NCI-H2081 treated with DMSO at 0.1 percent for 48 hours (cell line): ENCODE measurements around the gene C2orf68.
"Not testable (repeated sequence)": the region's sequence is repeated elsewhere in the genome, so short reads cannot be mapped to it uniquely, and the experiment has no call there.

ENCODE experiments used
- DNase-seq: peaks from one replicate; lab custom pipeline; 2025; lab: John Stamatoyannopoulos, UW

C2orf68 gene, protein sequence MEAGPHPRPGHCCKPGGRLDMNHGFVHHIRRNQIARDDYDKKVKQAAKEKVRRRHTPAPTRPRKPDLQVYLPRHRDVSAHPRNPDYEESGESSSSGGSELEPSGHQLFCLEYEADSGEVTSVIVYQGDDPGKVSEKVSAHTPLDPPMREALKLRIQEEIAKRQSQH

DNA sequence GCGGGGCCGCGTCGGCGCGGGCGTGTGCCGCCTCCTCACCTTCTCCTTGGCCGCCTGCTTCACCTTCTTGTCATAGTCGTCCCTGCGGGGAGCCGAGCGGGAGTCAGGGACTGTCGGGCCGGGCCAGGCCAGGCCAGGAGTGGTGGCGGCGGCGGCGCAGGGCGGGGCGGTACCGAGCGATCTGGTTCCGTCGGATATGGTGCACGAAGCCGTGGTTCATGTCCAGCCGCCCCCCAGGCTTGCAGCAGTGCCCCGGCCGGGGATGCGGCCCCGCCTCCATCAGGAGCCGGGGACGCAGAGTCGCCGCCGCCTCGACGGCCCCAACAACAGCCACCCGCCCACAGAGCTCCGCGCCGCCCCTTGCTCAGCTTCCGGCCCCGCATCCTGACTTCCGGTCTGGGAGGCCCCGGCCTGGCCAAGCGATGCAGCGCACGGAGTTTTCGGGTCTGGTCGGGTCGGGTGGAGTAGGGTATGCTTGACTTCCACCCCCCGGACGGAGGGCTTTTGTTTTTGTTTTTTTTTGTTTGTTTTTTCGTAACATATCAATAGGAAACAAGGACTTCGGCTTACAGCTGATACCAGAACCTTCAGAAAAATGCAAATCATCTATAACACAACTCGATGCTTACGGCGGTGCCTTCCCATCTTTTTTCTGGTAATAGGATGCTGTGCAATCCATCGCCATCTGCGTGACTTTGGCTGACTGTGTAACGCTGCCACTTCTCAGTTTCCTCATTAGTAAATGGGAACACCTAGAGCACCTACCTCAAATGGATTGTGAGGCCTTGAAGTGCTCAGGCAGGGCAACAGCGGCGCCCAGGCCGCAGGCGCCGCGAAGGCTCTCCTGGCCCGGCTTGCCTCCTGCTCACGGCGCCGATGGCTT, at the start of gene C2orf68:
TSS of gene C2orf68 (minus strand) at position 362 of the 883 bp plus-strand sequence. CDS start at position 280, 82 bp downstream.
- peak; percentile 16 for DNase-seq

DNA sequence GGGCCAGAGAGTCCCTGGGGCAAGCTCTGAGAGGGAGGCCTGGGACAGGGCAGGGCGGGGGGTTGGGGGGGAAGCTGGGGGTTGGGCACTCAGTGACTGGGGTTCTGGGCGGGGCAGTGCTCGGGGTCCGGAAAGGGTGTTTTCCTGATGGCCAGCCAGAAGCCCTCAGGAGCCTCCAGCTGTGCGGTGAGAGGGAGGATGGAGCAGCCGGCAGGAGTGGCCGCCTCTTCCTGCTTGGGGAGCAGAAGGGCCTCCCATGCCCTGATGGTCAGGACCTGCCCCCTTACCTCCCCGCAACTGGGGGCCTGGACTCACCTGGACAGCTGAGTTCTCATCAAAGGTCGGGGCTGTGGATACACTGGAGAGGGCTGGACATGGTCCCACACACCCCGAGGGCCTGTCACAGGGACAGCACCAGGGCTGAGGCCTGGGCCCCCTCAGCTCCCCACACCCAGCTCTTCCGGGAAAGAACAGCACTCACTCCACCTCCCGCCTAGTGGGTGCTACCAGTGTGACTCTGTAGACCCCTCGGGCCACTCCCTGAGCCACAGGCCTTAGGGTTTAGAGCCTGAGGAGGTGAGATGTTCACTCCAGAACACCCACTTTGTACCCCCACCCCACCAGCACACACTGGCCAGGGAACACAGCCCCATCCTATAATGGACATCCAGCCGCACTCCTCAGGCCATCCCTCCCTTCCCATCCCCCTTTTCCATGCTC, 49.4 kb upstream of the C2orf68 start:
- DNase-seq: no peak

DNA sequence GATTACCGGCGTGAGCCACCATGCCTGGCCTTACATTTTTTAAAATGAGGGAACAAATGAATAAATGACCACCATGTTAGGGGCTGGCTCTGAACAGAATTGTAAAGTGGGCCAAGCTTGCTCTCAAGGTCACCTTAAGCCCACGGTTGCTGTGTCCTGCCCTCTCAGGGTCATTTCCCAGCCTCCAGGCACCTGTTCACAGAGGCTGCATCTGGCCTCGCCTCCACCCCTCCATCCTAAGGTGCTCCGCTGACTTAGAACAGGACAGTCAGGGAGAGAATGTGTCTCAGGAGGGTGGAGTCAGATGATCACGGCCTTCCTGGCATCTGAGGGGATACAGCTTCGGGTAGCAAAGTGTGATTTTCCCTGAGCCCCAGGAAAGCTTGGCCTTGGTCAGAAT, 48.9 kb upstream of the C2orf68 start:
- no peak for DNase-seq

DNA sequence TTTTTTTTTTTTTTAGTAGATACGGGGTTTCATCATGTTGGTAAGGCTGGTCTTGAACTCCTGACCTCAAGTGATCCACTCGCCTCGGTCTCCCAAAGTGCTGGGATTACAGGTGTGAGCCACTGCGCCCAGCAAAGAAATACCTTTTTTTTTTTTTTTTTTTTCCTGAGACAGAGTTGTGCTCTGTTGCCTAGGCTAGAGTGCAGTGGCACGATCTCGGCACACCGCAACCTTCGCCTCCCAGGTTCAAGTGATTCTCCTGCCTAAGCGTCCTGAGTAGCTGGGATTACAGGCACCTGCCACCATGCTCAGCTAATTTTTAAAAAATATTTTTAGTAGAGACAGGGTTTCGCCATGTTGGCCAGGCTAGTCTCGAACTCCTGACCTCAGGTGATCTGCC, 48.4 kb upstream of the C2orf68 start:
- not testable (repeated sequence) for DNase-seq

DNA sequence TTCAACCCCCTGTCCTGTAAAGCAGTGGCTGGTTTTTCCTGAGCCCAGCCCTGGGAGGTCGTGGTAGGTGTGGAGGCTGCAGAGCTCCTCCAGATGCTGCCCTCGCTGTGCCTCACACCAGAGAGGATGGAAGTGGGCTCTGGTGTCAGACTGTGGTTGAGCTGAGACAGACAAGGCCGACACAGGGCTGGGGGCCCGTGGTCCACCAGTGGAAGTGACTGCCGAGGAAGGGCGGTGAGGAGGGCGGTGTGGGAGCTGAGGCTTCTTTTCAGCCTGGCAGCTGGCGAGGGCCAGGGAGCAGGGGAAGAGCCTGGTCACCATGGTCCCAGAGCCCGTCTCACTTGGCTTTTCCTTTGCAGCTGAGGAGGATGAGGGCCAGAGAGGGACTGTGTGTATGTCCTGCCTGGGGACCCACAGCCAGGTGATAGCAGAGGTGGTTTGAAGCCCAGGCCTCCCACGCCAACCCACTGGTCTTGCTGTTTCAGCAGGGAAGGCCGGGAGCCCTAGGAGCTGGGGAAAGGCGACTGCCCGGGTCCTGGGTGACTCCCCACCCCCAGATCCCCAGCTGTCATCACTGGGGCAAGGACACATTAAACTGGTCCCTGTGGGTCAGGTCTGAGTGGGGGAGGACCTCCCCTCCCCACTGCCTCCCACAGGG, 47.6 kb upstream of the C2orf68 start:
- no peak for DNase-seq

DNA sequence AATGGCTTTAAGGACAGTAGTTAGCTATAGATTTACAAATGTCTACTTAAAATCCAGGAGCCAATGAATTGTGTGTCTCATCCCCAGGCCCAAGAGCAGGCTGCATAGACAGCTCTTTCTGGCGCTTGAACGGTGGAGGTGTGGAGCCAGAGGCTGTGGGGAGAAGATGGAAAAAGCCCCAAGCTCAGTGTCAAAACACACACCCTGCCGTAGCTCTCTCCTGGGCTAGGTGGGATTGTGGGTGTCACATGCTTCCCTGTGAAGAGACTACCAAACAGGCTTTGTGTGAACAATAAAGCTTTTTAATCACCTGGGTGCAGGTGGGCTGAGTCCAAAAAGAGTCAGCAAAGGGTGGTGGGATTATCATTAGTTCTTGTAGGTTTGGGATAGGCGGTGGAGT, 45.5 kb upstream of the C2orf68 start:
- not testable (repeated sequence) for DNase-seq

DNA sequence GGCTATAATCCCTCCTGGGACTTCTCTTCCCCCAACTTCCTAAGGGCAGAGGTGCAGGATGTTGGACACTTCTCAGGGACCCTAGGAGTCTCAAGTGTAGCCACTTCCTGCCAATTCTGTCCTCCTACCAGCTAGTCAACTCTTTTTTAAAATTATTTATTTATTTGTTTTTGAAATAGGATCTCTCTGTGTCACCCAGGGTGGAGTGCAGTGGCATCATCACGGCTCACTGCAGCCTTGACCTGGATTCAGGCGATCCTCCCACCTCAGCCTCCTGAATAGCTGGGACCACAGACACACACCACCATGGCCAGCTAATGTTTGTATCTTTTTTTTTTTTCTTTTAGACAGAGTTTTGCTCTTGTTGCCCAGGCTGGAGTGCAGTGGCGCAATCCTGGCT, 44.6 kb upstream of the C2orf68 start:
- DNase-seq: no peak

DNA sequence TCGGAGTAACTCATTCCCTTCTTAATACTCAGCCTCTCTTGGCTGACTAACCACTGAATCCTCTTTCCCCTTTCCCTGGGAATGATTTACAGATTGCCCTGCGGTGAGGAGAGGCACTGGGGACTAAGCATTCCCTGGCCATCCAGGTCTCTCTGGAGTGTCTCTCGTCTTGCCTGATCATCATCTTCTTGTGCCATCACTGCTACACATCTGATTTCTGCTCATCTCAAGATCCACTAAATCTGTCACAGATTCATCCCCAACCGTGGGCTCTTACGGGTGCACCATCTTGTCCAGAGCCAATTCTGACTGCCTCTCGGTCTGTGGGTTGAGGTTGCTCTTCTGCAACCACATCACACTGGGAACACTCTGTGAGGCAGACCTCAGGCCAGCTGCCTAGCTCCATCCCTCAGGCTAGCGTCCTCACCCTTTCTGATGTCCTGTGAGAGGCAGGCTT, 44.1 kb upstream of the C2orf68 start:
- no peak for DNase-seq

DNA sequence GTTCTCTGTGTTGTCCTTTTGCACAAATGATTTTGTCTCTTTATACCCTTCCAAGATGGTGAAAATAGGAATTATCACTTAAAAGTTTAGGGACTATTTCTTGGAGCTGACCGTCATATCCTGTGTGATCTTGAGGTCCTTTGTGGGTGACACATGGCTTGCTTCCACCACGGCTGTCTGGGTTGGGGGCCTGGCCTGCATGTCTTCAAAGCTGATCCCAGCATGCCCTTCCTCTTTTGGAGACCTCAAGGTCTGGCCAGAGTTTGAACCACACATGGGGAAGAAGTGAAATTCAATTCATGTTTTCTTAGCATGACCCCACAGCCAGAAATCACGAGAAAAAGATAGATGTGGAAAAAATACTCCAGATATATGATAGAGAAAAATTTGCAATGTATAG, 42.1 kb upstream of the C2orf68 start:
- no peak for DNase-seq

DNA sequence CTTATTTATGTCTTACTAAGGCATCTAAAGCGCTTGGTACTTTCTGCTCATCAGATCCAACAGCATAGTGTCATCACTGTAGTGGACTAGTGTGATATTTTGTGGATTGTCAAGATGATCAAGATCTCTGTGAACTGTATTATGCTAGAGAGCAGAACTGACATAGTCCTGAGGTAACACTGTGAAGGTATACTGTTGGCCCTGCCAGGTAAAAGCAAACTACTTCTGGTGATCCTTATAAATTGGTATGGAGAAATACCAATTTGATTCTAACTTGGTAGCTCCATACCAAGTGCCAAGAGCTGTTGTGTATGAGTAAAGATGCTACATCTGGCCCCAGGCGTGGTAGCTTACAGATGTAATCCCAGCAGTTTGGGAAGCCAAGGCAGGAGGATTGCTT, 40.2 kb upstream of the C2orf68 start:
- no peak for DNase-seq

DNA sequence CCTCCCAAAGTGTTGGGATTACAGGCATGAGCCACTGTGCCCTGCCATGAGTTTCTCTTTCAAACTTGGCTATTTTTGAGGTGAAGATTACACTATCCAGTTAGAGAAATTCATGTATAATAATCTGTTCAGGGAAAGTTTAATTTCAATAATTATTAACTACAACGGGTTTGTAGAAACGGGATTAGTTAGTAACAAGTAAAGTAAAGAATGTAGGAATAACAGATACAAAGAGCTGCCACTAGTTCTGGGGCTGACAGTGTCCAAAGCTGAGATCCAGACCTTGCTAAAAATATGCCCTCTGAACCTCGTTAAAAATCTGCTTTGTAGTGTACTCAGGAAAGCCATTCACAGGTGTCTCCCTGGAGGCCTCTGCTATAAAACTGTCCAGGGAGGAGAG, 39.2 kb upstream of the C2orf68 start:
- DNase-seq: no peak

DNA sequence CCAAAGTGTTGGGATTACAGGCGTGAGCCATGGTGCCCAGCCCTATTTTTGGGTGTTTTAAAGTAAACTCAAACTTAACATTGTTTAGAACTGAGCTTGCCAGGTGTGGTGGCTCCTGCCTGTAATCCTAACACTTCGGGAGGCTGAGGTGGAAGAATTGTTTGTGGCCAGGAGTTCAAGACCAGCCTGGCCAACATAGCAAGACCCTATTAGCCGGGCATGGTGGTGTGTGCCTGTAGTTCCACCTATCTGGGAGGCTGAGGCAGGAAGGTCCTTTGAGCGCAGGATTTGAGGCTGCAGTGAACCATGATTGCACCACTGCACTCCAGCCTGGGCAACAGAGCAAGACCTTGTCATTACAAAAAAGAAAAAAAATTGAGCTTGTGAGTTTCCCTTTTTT, 38.6 kb upstream of the C2orf68 start:
- DNase-seq: no peak

DNA sequence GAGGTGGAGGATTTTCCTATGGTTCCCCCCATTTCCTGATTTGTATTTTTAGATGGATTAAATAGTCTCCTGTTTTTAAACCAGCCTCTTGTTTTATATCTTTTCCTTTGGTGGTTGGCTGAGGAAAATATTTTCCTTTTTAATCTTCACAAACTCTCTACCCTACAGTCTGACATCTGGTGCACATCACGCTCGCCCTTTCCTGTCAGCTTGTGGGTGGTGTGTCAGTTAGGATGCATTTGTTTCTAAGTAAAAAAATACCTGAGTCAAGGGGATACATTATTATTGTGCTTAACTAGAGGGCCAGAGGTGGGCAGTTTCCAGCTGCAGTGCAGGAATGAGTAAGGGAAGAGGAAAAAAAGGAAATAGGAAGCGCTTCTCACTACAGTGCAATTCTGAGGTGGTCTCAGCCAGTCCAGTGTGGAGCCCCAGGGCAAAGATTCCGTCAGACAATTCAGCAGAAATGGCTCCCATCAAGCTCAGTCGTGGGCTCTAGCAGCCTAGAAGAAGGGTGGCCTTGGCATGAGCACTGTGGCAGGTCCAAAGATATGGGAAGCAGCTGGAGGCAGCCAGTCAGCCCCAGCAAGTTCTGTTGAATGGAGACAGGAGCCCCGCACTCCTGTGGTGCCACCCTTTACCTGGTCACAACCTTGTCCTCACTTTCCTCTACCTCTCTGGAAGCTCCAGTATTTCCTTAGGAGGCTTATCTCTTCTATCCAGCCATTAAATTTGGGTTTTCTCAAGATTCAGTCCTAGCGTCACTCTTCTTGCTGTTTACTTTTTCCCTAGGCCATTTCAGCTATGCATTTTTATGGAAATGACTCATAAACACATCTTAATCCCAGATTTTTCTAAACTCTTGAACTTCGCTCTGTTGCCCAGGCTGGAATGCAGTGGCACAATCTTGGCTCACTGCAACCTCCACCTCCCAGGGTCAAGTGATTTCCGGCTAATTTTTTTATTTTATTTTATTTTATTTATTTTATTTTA, 37.6 kb upstream of the C2orf68 start:
- no peak for DNase-seq

DNA sequence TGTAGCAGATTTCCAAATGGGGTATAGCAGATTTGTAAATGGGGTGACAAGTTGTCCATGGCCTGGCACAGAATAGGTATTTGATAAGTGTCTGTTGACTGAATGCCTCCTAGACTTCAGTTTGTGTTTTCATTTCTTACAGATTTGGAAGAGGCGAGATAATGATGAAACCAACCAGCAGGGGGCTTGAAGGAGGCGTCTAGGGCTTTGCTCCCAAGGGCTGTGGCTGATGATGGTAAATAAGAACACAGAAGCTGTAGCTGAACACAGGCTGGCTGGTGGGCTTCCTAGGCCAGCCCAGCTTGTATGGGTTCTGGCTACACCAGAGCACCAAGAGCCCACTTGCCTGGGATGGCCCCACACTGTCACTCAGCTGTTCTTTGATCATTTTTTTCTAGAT, 36.8 kb upstream of the C2orf68 start:
- no peak for DNase-seq

DNA sequence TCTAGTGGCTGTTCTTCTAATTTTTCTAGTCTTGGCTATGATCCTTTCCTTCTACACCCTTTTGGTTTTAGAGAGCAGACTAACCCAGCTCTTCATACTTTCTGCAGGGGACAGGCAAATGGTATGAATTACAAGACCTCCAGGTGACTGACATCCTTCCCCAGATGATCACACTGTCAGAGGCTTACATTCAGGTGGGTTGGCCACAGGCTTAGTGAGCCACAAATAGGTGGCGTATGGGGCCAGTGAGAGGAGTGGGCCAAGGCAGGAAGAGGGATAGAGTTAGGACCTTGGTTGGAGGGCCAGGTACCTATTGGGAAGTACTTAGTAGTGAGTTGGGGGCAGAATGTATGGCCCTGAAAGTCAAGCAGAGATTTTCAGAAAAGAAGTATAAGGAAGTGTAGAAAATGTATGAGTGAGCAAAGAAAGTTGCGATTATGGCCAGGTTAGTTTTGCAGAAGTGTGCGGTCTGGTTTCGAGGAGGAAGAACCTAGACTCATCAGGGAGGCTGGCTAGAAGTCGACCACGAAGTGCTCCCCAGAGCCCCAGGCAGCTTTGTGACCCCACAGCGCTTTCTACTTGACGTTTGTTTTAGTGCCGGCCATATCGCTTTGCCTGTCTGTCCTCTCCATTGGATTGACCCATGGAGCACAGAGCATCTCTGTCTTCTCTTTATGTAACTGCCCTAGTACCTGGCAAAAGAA, 36.1 kb upstream of the C2orf68 start:
- DNase-seq: no peak

DNA sequence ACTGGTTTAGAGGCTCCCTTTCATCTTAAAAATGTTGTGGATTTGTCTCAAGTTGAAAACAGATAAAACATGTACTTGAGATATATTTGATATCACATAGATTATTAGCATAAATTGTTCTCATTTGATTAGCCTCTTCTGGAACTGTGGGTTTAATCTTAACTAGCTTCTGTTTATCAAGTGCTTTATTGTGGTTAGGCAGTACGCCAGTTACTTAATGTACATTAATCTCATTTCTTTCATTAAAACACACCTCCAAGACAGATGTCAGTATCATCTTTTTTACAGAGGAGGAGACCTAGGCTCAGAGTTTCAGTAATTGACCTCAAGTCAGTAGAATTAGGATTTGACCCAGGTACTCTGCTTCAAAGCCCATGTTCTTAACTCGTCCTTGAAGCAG, 34.3 kb upstream of the C2orf68 start:
- DNase-seq: no peak

DNA sequence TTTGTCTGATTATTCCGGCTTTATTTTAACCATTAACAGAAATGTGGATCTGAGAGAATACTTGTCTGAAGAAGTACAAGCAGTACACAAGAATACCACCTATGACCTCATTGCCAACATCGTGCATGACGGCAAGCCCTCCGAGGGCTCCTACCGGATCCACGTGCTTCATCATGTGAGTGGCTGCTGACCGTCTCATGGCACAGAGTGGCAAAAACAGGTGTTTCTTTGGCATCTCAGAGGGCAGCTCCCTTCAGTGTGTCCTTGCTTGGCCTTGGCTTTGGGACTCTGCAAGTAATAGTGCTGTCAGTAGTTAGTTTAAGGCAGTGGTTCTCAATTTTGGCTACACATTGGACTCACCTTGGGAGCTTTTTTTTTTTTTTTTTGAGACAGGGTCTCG, 33.0 kb upstream of the C2orf68 start:
- DNase-seq: no peak

DNA sequence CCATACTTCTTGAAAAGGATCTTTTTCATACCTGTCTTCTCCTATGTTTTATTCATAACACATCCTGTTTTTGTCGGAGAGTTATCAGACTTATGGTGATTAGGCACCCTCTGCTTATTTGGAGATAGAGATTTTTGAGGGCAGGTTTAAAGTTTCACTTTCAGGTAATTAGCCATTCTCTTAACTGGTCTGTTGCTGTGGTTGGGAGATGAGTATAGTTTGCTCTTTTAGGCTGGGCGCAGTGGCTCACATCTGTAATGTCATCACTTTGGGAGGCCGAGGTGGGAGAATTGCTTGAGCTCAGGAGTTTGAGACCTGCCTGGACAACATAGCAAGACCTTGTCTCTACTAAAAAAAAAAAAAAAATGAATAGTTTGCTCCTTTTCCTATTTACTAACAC, 30.9 kb upstream of the C2orf68 start:
- DNase-seq: no peak

DNA sequence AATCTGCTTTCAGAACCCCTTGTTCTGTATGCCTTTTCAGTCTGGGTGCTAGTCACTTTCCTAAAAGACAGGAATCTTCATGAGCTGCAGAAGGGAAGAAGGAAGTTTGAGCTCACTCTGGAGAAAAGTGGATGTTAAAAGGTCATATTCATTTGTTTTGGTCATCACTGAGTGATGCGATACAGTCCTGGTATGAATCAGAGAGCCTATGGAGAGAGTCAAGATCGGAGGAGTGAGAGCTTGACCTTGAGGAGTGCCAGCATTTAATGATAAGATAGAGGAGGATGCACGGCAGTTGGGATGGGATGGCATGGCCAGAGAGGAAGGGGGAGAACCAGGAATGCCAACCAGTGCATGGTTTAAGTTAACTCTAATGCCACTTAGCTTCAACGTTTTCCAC, 23.8 kb upstream of the C2orf68 start:
- no peak for DNase-seq

DNA sequence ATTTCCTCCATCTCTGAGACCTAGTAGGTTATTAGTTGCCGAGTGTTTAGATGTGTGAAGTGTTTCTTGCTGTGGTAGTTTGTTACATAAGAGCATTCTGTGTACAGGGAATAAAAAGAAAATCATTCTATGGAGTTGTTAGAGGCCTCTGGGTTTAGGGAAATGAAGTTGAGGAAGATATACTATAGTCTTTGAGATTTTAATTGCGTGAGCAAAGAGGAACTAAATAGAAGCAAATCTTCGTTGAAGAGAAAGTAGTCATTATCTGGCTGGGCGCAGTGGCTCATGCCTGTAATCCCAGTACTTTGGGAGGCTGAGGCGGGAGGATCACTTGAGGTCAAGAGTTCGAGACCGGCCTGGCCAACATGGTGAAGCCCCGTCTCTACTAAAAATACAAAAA, 23.1 kb upstream of the C2orf68 start:
- no peak for DNase-seq

DNA sequence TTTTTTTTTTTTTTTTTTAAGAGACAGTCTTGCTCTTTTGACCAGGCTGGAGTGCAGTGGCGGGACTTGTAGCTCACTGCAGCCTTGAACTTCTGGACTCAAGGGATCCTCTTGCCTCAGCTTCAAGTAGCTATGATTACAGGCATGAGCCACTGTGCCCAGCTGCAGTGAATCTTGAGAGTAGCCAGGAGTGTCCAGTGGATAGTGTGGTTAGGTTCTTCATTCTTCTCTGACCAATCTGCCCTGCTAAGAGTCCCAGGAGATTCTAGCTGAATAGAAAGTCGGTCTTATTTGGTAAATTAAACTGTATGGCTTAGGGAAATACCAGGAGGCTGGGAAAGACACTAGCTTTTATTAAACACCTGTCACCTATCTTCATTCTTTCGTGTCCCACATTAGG, 19.4 kb upstream of the C2orf68 start:
- DNase-seq: no peak
